IMR-90 (cell line): ENCODE data around the gene POLR1A. TPM values are rescaled to one million over a fixed set of nuclear protein-coding genes. Genes with fewer than 3 reads are reported as not detected.
A peak's percentile ranks its signal among the peaks of the same experiment; 100 is the strongest.

ENCODE experiments used
- ATAC-seq: fragments of 200-7000 bp; cut with Tn5 transposase; 2 replicates; pipeline ENCODE4 v1.9.1; 2020; ENCODE audit warnings: low read depth, mild to moderate bottlenecking, moderate library complexity
- BruUV-seq: library from RNA; stranded (reverse); fragments of 400-500 nt; replicated peaks from 2 replicates; lab custom pipeline; 2021; lab: Mats Ljungman, UMichigan
- CTCF ChIA-PET: fragments of 300-600 bp; formaldehyde crosslinking; extraction: SDS; loops from one replicate; lab custom pipeline; 2021; ENCODE audit warnings: antibody characterized with exemption; lab: Yijun Ruan, JAX
- POLR2A ChIA-PET: fragments of 300-600 bp; sonication (Branson Sonifier 250); formaldehyde crosslinking; loops from one replicate; lab custom pipeline; 2022; ENCODE audit warnings: antibody characterized with exemption; ENCODE audit not compliant: unreplicated experiment; lab: Charles Lee
- DNase-seq: peaks from one replicate; pipeline ENCODE4 v3.0.0; 2013
- H2AFZ ChIP-seq: replicated peaks from 2 replicates; pipeline ENCODE3; 2013; ENCODE audit warnings: low read length, mild to moderate bottlenecking; ENCODE audit not compliant: poor library complexity
- H2AK5ac ChIP-seq: 2 replicates; pipeline ENCODE4 v1.6.1; 2013; ENCODE audit warnings: low read depth, low read length, inconsistent platforms
- H2AK9ac ChIP-seq: replicated peaks from 2 replicates; pipeline ENCODE3; 2013; ENCODE audit warnings: mild to moderate bottlenecking, low read depth, low read length, moderate library complexity; ENCODE audit not compliant: poor library complexity
- H2BK120ac ChIP-seq: 2 replicates; pipeline ENCODE4 v1.6.1; 2013; ENCODE audit warnings: low read depth, low read length, inconsistent platforms
- H2BK15ac ChIP-seq: 3 replicates; pipeline ENCODE4 v1.6.1; 2013; ENCODE audit warnings: low read depth, low read length, inconsistent platforms
- H2BK20ac ChIP-seq: 2 replicates; pipeline ENCODE4 v1.6.1; 2013; ENCODE audit warnings: low read depth, mild to moderate bottlenecking, inconsistent platforms, low read length, moderate library complexity
- H2BK5ac ChIP-seq: 2 replicates; pipeline ENCODE4 v1.6.1; 2013; ENCODE audit warnings: mild to moderate bottlenecking, low read depth, low read length, inconsistent platforms; ENCODE audit not compliant: poor library complexity, severe bottlenecking
- H3K14ac ChIP-seq: replicated peaks from 2 replicates; pipeline ENCODE4 v1.6.1; 2013; ENCODE audit warnings: low read depth, low read length, inconsistent platforms
- H3K18ac ChIP-seq: 2 replicates; pipeline ENCODE4 v1.6.1; 2013; ENCODE audit warnings: low read depth, low read length, control low read depth
- H3K23ac ChIP-seq: 2 replicates; pipeline ENCODE4 v1.6.1; 2013; ENCODE audit warnings: low read depth, low read length, inconsistent platforms
- H3K27ac ChIP-seq: 2 replicates; pipeline ENCODE4 v1.5.1; 2013; ENCODE audit warnings: mild to moderate bottlenecking, control low read depth, low read length; ENCODE audit not compliant: insufficient read depth
- H3K27me3 ChIP-seq: 2 replicates; pipeline ENCODE4 v1.6.1; 2013; ENCODE audit warnings: low read length; ENCODE audit not compliant: control insufficient read depth, insufficient read depth
- H3K36me3 ChIP-seq: 2 replicates; pipeline ENCODE4 v1.6.1; 2013; ENCODE audit warnings: low read length, mixed read lengths; ENCODE audit not compliant: control insufficient read depth, insufficient read depth
- H3K4ac ChIP-seq: 2 replicates; pipeline ENCODE4 v1.6.1; 2013; ENCODE audit warnings: low read depth, low read length, inconsistent platforms
- H3K4me1 ChIP-seq: 2 replicates; pipeline ENCODE4 v1.6.1; 2013; ENCODE audit warnings: low read length, mixed read lengths; ENCODE audit not compliant: control insufficient read depth, insufficient read depth
- H3K4me2 ChIP-seq: 2 replicates; pipeline ENCODE4 v1.6.1; 2013; ENCODE audit warnings: low read depth, mild to moderate bottlenecking, control low read depth, low read length, moderate library complexity
- H3K4me3 ChIP-seq: 2 replicates; pipeline ENCODE4 v1.5.1; 2013; ENCODE audit warnings: low read depth, mild to moderate bottlenecking, control low read depth, low read length, moderate library complexity; ENCODE audit not compliant: insufficient read depth
- H3K56ac ChIP-seq: 2 replicates; pipeline ENCODE4 v1.6.1; 2013; ENCODE audit warnings: low read length, inconsistent platforms; ENCODE audit not compliant: insufficient read depth; ENCODE audit errors: extremely low read depth
- H3K79me1 ChIP-seq, 2 experiments: 2 replicates each; pipeline ENCODE4 v1.6.1; 2013; ENCODE audit warnings: low read length in 2 of 2, inconsistent platforms in 1 of 2, low read depth in 1 of 2
- H3K9ac ChIP-seq: 2 replicates; pipeline ENCODE4 v1.6.1; 2013; ENCODE audit warnings: low read depth, low read length, control low read depth
- H3K9me1 ChIP-seq: 2 replicates; pipeline ENCODE4 v1.6.1; 2013; ENCODE audit warnings: low read length, inconsistent platforms; ENCODE audit not compliant: insufficient read depth
- H3K9me3 ChIP-seq: 2 replicates; pipeline ENCODE4 v1.6.1; 2013; ENCODE audit warnings: low read length; ENCODE audit not compliant: control insufficient read depth, insufficient read depth
- H4K20me1 ChIP-seq: 2 replicates; pipeline ENCODE4 v1.6.1; 2013; ENCODE audit warnings: low read length, inconsistent platforms; ENCODE audit not compliant: insufficient read depth
- H4K5ac ChIP-seq: 2 replicates; pipeline ENCODE4 v1.6.1; 2013; ENCODE audit warnings: mild to moderate bottlenecking, low read depth, low read length, control low read depth
- H4K8ac ChIP-seq, 2 experiments: 2 replicates each; pipeline ENCODE4 v1.6.1; 2013; ENCODE audit warnings: low read depth in 2 of 2, low read length in 2 of 2, control low read depth in 1 of 2, inconsistent platforms in 1 of 2
- H4K91ac ChIP-seq: 2 replicates; pipeline ENCODE4 v1.6.1; 2013; ENCODE audit warnings: low read depth, low read length, inconsistent platforms; ENCODE audit not compliant: insufficient read depth
- BHLHE40 ChIP-seq: fragments of 150-350 bp; IDR thresholded peaks from 2 replicates; pipeline ENCODE4 v1.6.1; 2016; ENCODE audit warnings: mild to moderate bottlenecking, low read depth, low read length
- CHD1 ChIP-seq: IDR thresholded peaks from 2 replicates; pipeline ENCODE4 v1.6.1; 2012; ENCODE audit warnings: low read depth, low read length, improper control_type of control experiment
- CTCF ChIP-seq: conservative IDR thresholded peaks from 2 replicates; pipeline ENCODE4 v1.5.1; 2012; ENCODE audit warnings: mild to moderate bottlenecking, low read depth, low read length, improper control_type of control experiment
- NFE2L2 ChIP-seq: fragments of 150-350 bp; IDR thresholded peaks from 2 replicates; pipeline ENCODE4 v1.6.1; 2016; ENCODE audit warnings: low read depth, mild to moderate bottlenecking, low read length
- SMC3 ChIP-seq: fragments of 150-350 bp; IDR thresholded peaks from 2 replicates; pipeline ENCODE4 v1.6.1; 2016; ENCODE audit warnings: low read depth, mild to moderate bottlenecking, antibody characterized with exemption, low read length, moderate library complexity
- WGBS, 2 experiments: methylation state at CpG; one replicate each; pipeline versions ENCODE4 v1.1.5 to v1.1.7; 2013; ENCODE audit warnings: missing lambda C conversion rate in 2 of 2; ENCODE audit not compliant: insufficient read length in 1 of 2; ENCODE audit errors: extremely low coverage in 2 of 2; 5-methylcytosine and 5-hydroxymethylcytosine counted together
- dilution Hi-C: fragments of 300-500 bp; cut with HindIII; formaldehyde crosslinking; loops from one replicate; pipeline ENCODE4 v1.14.3; 2018; ENCODE audit warnings: low sequenced_read_pairs; ENCODE audit not compliant: unreplicated experiment
- in situ Hi-C: fragments of 300-500 bp; cut with MboI; formaldehyde crosslinking; loops from 3 replicates; pipeline ENCODE4 v1.14.3; 2019; ENCODE audit warnings: low sequenced_read_pairs, inconsistent platforms, mixed read lengths
- intact Hi-C: fragments of 100-400 bp; cut with micrococcal nuclease; formaldehyde crosslinking; loops from 2 replicates; pipeline ENCODE4 v1.10.0; 2022
- polyA plus RNA-seq, 3 experiments: library from polyadenylated mRNA; depleted of rRNA; stranded (reverse); fragments of >200 nt; gene quantifications; 2 replicates each; pipeline ENCODE4 v1.2.3, GENCODE V29; 2012; ENCODE audit warnings: low replicate concordance in 1 of 3
- total RNA-seq: library from RNA; depleted of rRNA; stranded (reverse); fragments of >200 nt; gene quantifications from 2 replicates; pipeline ENCODE4 v1.2.3, GENCODE V29; 2012

POLR1A gene
- total and polyA plus RNA-seq, 2 of the 4 experiments (the other 2 are of a cell fraction) = 7.6 to 27.4 TPM

GRCh38 chr2:86000938-86001312, 104.8 kb downstream of the POLR1A start:
- Histone ChIP-seq H3K27me3 (no peaks in the 10 kb centered on the region), H2BK20ac (peak overlapping the region; percentile 71; the same call in 1 of the 2 replicates), H4K91ac (peak overlapping the region; percentile 66; the same call in 1 of the 2 replicates), H4K8ac (peak overlapping the region in 1 of 2 experiments; percentile 26; a peak in 1 of 4 replicates), H3K4me1 (peaks cover 32% of the 10 kb centered on the region), H3K23ac (peak overlapping the region; percentile 70; the same call in 1 of the 2 replicates), H3K4ac (peak overlapping the region; percentile 72), H3K27ac (no peak overlapping the region), H3K18ac (no peak overlapping the region), H3K4me3 (no peak overlapping the region), H3K56ac (no peak overlapping the region), H3K9me1 (peaks cover 36% of the 10 kb centered on the region), H2AK5ac (peak overlapping the region; percentile 54; the same call in 1 of the 2 replicates), H4K20me1 (no peaks in the 10 kb centered on the region), H3K14ac (peak overlapping the region; percentile 33), H2AK9ac (no peak overlapping the region), H3K4me2 (no peak overlapping the region), H2AFZ (peak overlapping the region; percentile 5), H3K9ac (no peak overlapping the region), H3K36me3 (no peaks in the 10 kb centered on the region), H2BK5ac (no peak overlapping the region), H3K79me1 (no peaks in the 10 kb centered on the region), H3K9me3 (peaks cover 7% of the 10 kb centered on the region), H4K5ac (0 out of 2 replicates have a peak overlapping the region, but pooled peaks have one; percentile 11), H2BK15ac (peak overlapping the region; percentile 67; the same call in 1 of the 3 replicates), H2BK120ac (peak overlapping the region; percentile 62)
- ChIA-PET POLR2A (no interaction called here), CTCF (no interaction called here)
- DNase-seq = no peak
- TF ChIP-seq NFE2L2 = no peak
- no peak for TF ChIP-seq CTCF
- TF ChIP-seq BHLHE40 = no peak
- TF ChIP-seq CHD1 = no peak
- TF ChIP-seq SMC3 = no peak
- WGBS, 2 experiments = no CpG with 5 or more reads among the region's 2 CpGs
- no TSS peak for BruUV-seq
- in situ Hi-C loops = no loop called here
- ATAC-seq = no peak
- intact Hi-C loops = no loop called here
- dilution Hi-C loops = no loop called here
